Fibroblast of the aortic adventitia (primary cell): Measurements from ENCODE around the gene RIC8B. TPM values are rescaled to one million over a fixed set of nuclear protein-coding genes. Genes with fewer than 3 reads are reported as not detected.
A peak's percentile ranks its signal among the peaks of the same experiment; 100 is the strongest.

ENCODE experiments used
- DNase-seq: peaks from one replicate; pipeline ENCODE4 v3.0.0-alpha.2; 2010; ENCODE audit warnings: low read depth
- H3K4me3 ChIP-seq: 2 replicates; pipeline ENCODE4 v1.5.1; 2011; ENCODE audit warnings: low read depth, mild to moderate bottlenecking, control low read depth, low read length, moderate library complexity
- total RNA-seq: library from RNA; depleted of rRNA; stranded (reverse); fragments of >200 nt; gene quantifications from 2 replicates; pipeline ENCODE4 v1.2.3, GENCODE V29; 2012; ENCODE audit warnings: low replicate concordance
- TF ChIP-seq, protein P1 (sequence below): IDR thresholded peaks from 2 replicates; pipeline ENCODE4 v1.5.1; 2011; ENCODE audit warnings: mild to moderate bottlenecking, low read length, control low read depth, inconsistent platforms; ENCODE audit not compliant: insufficient read depth

RIC8B gene
- total RNA-seq, 1 donor = 15.0 TPM

DNA sequence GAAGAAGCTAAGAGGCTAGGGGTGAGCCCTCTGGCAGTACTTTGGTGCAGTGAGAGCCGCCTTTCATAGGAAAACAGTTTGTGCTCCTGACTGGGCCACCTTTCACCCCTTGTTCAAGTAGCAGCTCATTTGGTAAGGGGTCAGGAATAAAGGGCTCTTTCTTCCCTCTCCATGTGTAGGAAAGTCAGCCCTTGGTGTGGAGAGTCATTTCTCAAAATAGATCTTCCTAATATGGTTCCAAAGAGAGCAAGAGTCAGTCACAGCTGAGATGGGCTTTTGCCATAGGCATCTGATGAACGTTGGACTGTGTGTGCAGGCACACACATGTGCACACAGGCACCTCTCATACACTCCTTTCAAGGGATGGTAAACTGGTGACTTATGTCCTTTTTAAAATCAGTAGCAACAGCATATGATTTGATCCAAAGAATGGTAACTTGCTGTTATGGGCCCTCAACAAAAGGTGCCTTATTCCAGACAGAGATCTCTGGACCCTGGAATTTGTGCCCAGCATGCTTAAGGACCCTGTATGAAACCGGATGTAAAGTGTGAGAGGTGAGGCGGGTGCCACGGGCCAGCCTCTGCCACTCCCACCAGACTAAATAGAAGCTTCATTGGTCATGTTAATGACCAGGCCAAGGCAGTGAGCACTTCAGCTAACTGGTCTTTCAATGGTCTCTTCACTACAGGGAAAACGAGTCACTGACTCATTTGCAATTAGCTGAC, 16.7 kb upstream of the RIC8B start:
- TF ChIP-seq, protein P1, sequence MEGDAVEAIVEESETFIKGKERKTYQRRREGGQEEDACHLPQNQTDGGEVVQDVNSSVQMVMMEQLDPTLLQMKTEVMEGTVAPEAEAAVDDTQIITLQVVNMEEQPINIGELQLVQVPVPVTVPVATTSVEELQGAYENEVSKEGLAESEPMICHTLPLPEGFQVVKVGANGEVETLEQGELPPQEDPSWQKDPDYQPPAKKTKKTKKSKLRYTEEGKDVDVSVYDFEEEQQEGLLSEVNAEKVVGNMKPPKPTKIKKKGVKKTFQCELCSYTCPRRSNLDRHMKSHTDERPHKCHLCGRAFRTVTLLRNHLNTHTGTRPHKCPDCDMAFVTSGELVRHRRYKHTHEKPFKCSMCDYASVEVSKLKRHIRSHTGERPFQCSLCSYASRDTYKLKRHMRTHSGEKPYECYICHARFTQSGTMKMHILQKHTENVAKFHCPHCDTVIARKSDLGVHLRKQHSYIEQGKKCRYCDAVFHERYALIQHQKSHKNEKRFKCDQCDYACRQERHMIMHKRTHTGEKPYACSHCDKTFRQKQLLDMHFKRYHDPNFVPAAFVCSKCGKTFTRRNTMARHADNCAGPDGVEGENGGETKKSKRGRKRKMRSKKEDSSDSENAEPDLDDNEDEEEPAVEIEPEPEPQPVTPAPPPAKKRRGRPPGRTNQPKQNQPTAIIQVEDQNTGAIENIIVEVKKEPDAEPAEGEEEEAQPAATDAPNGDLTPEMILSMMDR = no peak
- H3K4me3 ChIP-seq = no peak overlapping the region
- no peak for DNase-seq

DNA sequence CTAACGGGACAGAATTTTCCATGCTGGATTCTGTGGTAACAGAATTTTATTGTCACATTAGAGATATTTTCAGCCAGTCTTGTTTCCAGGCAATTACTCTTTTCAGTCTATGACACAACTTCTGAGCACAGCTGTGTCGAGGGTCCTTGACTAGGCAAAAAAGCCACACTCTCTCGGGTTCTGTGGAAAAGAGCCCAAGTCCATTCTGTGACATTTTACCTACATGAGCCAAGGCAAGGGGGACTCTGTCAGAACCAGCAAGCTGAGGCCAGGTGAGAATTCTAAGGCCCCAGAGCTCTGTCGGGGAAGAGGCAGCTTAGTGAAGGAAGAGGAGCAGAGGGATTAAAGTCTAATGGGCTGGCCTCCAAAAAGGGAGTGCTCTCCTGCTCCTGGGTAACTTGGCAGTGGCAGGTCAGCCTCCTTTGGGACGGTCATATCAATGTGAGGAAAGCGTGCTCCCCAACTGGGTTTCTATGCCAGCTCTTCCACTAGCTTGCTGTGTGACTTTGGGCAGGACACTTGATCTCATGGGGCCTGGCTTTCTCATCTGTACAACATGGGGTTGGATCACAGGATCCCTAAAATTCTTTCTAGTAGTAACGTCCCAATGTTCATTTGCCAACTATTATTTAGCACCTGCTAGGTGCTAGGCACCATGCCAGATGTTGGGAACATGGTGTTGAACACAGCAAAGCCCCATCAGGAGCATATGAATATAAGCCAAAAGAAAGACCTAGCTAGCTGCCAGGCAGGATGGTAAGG, 16.0 kb upstream of the RIC8B start:
- H3K4me3 ChIP-seq = no peak overlapping the region
- DNase-seq = no peak
- TF ChIP-seq, protein P1 = no peak

DNA sequence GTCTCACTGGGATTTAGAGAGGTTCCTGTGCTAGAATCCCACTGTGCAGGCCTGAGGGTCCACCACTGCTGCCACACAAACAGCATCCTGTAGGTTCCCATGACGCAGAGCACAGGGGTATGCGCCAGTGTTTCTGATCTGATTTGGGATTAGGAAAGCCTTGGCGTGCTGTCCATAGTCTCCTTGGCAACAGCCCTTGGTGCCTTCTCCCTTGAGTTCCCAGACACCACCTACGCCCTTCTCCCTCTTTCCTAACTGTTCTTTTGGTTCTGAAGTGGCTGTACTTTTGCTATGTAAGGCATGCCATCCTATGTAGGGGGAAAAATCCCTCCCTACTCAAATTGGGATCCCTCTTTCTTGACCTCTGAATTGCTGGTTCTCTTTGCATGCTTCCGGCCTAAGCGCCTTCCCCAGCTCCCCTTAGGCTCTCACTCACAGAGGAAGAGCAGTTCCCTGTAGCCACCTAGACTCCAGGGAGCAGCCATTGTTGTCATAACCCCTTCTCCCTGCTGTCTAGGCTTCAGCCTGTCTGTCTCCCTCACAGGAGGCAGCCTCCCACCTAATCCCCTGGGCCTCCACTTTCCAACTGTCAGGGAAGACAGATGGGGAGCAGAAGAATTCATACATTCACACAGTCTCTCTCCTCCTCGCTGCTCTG, 14.8 kb upstream of the RIC8B start:
- TF ChIP-seq, protein P1 = no peak
- no peak overlapping the region for H3K4me3 ChIP-seq
- peak; percentile 50 for DNase-seq

DNA sequence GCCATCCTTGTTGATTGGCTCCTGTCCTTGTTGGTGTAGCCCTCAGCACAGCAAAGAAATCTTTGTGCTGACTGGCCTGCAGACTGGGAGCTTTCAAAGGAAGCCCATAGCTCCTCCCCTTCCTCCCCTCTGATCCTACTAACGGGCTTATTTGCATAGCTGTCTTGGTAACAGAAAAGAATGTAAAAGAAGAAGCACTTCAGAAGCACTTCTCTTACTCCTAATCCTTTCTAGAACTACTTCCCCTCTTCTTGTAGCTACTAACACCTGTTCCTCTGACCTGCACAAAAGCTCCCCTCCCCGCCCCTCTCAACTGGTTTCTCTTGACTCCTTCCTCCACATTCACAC, 14.3 kb upstream of the RIC8B start:
- TF ChIP-seq, protein P1 = no peak
- DNase-seq = no peak
- no peak overlapping the region for H3K4me3 ChIP-seq

DNA sequence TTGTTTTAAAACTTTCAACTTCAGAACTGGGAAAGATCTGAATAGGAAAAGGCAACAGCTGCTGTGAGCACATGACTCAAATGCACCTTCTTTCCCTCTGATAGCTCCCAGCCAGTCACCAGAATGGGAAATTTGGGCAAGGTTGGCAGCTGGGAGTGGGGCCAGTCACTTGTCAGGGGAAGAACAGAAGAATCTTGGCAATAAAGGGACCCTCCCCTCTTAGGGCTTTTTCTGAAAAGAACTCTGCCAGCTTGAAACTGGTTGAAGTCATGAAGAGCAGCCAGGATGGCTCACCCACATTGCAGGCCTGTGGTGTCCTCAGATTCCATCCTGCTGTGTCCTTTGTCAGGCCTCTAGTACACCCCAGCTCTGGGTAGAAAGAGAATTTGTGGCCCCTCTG, 10.3 kb upstream of the RIC8B start:
- no peak overlapping the region for H3K4me3 ChIP-seq
- TF ChIP-seq, protein P1 = no peak
- DNase-seq = no peak

DNA sequence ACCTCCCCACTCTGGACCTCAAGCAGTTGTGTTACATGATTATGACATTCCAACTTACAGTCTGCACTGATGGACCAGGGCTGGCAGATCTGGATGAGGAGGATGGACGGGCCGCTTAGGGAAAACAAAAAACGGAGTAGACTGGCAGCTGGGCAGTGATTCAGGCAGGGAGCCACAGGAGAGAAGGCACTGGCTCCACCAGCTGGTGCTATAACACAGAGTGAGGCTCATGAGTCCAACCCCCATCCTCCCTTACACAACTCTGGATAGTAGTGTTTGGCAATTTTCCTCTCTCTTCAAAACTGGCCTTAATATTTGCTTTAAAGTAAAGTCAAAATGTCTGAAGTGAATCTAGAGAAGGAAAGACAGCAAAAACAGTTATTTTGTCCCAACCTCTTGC, 9.7 kb upstream of the RIC8B start:
- TF ChIP-seq, protein P1 = peak; percentile 3
- H3K4me3 ChIP-seq = no peak overlapping the region
- DNase-seq = no peak
